Left kidney (tissue), 2 donors: ENCODE data around the gene HEATR5A. TPM values are rescaled to one million over a fixed set of nuclear protein-coding genes. Genes with fewer than 3 reads are reported as not detected.
"Not testable (repeated sequence)": the region's sequence is repeated elsewhere in the genome, so short reads cannot be mapped to it uniquely, and the experiment has no call there.

Source experiments
- DNase-seq: peaks from one replicate; pipeline ENCODE4 v3.0.0-alpha.2; 2013
- polyA plus RNA-seq: library from polyadenylated mRNA; unstranded; fragments of 120-200 nt; gene quantifications from one replicate; pipeline ENCODE4 v1.2.1, GENCODE V29; 2013; ENCODE audit not compliant: insufficient read length

The HEATR5A gene
- polyA plus RNA-seq, 1 donor: 19.9 TPM

GRCh38 chr14:31283578-31284252 lies 136.6 kb downstream of the HEATR5A start:
- no peak for DNase-seq

DNA sequence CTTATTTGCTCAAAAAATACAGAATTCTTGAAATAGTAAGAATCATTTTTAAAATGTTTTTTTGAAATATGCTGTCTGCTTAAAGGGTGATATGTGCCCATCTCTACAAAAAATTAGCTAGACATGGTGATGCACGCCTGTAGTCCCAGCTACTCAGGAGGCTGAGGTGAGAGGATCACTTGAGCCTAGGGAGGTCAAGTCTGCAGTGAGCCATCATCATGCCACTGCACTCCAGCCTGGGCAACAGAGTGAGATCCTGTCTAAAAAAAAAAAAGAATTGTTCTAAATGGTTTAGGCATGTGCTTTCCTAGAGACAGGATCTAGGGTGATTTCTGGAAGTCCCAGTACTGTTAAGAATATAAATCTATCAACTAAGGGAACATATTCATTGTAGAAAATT lies 137.2 kb downstream of the HEATR5A start:
- DNase-seq: no peak

GRCh38 chr14:31280871-31281220 lies 139.5 kb downstream of the HEATR5A start:
- no peak for DNase-seq

GRCh38 chr14:31280132-31280870 lies 140.0 kb downstream of the HEATR5A start:
- DNase-seq: no peak

DNA sequence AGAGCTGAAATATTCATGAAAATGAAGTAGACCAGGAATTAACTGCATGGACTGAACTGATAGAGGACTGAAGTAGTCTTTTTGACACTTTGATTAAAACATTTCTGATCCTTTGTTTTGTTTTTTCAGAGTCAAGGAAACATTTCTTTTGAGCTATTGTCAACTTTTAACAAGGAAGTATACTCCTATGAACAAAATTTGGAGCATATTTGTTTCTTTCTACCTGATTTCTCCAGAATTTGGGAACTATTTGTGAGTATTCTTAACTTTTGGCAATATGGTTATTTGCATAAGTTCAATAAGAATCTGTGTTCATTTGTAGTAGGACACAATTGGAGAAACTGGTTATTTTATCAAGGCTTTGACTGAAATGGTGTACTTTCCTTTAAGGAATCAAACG lies 141.5 kb downstream of the HEATR5A start:
- no peak for DNase-seq

GRCh38 chr14:31277085-31277484 lies 143.3 kb downstream of the HEATR5A start:
- DNase-seq: no peak

- DNase-seq: not testable (repeated sequence)
These were observed 143.9 kb downstream of the HEATR5A start for GRCh38 chr14:31276417-31276816.

DNA sequence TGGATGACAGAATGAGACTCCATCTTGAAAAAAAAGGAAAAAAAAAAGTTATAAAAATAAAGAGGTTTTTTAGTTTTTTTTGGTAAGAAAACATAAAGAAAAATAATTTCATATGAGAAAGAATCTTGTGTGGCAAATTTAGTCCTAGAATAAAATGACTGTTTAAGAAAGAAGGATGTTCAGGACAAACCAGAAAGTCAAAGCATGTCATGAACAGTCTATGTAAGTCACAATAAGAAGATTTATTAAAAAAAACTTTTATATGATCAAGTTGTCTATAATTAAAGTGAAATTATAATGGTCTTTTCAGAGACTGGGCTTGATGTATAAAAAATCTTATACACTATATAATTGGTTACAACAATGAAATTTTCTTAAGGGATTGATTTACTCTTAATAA lies 144.6 kb downstream of the HEATR5A start:
- DNase-seq: no peak

GRCh38 chr14:31271648-31272047 lies 148.7 kb downstream of the HEATR5A start:
- DNase-seq: no peak

GRCh38 chr14:31270196-31270772 lies 150.1 kb downstream of the HEATR5A start:
- DNase-seq: no peak

GRCh38 chr14:31269634-31270195 lies 150.6 kb downstream of the HEATR5A start:
- no peak for DNase-seq

GRCh38 chr14:31268216-31268615 lies 152.1 kb downstream of the HEATR5A start:
- DNase-seq: no peak

DNA sequence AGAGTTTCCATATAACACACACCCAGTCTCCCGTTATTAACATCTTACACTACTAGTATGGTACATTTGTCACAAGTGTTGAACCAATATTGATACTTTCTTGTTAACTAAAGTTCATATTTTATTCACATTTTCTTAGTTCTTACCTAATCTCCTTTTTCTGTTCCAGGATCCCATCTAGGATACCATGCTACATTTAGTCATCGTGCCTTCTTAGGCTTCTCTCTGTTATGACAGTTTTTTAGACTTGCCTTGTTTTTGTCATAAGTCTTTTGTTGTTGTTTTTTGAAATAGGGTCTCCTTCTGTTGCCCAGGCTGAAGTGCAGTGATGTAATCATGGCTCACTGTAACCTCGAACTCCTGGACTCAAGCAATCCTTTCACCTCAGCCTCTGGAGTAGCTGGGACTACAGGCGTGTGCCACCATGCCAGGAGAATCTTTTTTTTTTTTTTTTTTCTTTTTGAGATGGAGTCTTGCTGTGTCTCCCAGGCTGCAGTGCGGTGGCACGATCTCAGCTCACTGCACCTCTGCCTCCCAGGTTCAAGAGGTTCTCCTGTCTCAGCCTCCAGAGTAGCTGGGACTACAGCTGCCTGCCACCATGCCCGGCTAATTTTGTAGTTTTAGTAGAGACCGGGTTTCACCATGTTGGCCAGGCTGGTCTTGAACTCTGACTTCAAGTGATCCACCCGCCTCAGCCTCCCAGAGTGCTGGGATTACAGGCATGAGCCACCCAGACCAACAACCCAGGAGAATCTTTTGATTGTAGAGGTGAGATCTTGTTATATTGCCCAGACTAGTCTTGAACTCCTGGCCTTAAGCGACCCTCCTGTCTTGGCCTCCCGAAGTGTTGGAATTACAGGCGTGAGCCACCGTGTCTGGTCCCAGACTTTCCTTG lies 153.7 kb downstream of the HEATR5A start:
- DNase-seq: no peak

- DNase-seq: no peak
These were observed 154.5 kb downstream of the HEATR5A start for GRCh38 chr14:31265701-31266398.

GRCh38 chr14:31263485-31264133 lies 156.7 kb downstream of the HEATR5A start:
- DNase-seq: no peak

DNA sequence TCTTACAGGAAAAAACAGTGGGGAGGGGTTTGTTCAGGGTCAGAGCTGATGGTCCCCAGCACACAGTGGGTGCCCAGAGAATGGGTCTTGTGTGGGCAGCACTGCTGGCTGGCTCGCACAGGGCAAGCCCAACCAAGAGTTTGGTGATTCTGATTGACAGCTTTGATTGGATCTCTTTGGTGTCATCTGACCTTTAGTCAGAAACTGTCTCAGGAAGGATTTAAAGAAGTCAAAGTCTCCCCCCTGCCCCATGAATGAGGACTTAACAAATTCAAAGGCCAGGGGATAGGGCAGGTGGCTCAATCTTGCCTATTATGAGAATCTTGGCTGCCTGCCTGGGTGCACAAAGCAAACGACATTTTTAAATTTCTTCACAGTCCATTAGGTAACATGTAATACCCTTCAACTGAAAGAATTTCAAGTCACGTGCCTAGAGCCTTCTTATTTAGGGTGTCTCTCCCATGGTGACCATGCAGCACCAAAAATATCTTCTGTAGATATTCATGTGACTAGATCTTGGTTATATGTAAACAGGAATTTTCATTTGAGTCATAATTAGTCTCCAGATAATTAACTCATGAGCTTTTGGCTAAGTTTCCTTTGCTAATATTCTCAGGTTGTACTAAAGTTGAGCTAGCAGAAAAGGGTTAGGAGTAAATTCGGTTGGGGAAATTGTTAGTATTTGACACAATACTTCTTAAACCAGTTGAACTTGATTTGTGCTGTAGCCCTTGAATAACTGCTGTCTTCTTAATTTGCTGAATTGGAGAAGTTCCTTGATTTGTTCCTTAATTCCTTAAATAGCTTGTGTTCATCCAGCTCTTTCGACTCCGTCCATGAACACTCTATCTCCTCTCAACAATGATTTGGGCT lies 158.3 kb downstream of the HEATR5A start:
- peak; percentile 40 for DNase-seq

- no peak for DNase-seq
These were observed 158.9 kb downstream of the HEATR5A start for GRCh38 chr14:31261523-31261858.

DNA sequence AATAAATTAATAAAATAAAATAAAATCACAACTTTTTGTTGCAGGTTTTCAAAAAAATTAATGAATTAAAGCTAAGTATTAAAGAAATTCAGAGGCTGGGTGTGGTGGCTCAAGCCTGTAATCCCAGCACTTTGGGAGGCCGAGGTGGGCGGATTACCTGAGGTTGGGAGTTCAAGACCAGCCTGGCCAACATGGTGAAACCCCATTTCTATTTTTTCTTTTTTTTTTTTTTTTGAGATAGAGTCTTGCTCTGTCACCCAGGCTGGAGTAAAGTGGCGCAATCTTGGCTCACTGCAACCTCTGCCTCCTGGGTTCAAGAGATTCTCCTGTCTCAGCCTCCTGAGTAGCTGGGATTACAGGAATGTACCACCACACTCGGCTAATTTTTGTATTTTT lies 161.3 kb downstream of the HEATR5A start:
- not testable (repeated sequence) for DNase-seq

GRCh38 chr14:31258427-31259039 lies 161.8 kb downstream of the HEATR5A start:
- no peak for DNase-seq
